NT2/D1 (cell line): Measurements from ENCODE around the gene PRKCH.

Experiments
- DNase-seq: peaks from one replicate; pipeline ENCODE4 v3.0.0-alpha.2; 2011; ENCODE audit warnings: low read depth, low spot score
- H3K27me3 ChIP-seq: 2 replicates; pipeline ENCODE4 v1.6.0; 2011; ENCODE audit warnings: mild to moderate bottlenecking; ENCODE audit not compliant: insufficient read length, insufficient read depth
- H3K36me3 ChIP-seq: 2 replicates; pipeline ENCODE4 v1.6.1; 2011; ENCODE audit warnings: mild to moderate bottlenecking, low read length, mixed read lengths; ENCODE audit not compliant: insufficient read depth, insufficient read length
- H3K4me1 ChIP-seq: 2 replicates; pipeline ENCODE4 v1.5.1; 2011; ENCODE audit not compliant: insufficient read depth, insufficient read length
- H3K4me3 ChIP-seq: 2 replicates; pipeline ENCODE4 v1.5.1; 2011; ENCODE audit warnings: low read depth; ENCODE audit not compliant: insufficient read length
- H3K9ac ChIP-seq: 2 replicates; pipeline ENCODE4 v1.6.0; 2011; ENCODE audit warnings: low read depth; ENCODE audit not compliant: insufficient read length
- H3K9me3 ChIP-seq: 2 replicates; pipeline ENCODE4 v1.5.1; 2011; ENCODE audit warnings: mild to moderate bottlenecking, low read length; ENCODE audit not compliant: insufficient read depth
- SUZ12 ChIP-seq: IDR thresholded peaks from 2 replicates; pipeline ENCODE4 v1.6.1; 2011; ENCODE audit not compliant: insufficient read length, insufficient read depth; ENCODE audit errors: extremely low read depth
- YY1 ChIP-seq: IDR thresholded peaks from 2 replicates; pipeline ENCODE4 v1.6.1; 2011; ENCODE audit not compliant: insufficient read length, insufficient read depth
- ZNF274 ChIP-seq: IDR thresholded peaks from 2 replicates; pipeline ENCODE4 v1.6.1; 2011; ENCODE audit warnings: mild to moderate bottlenecking, low read depth, low read length

The PRKCH gene

DNA sequence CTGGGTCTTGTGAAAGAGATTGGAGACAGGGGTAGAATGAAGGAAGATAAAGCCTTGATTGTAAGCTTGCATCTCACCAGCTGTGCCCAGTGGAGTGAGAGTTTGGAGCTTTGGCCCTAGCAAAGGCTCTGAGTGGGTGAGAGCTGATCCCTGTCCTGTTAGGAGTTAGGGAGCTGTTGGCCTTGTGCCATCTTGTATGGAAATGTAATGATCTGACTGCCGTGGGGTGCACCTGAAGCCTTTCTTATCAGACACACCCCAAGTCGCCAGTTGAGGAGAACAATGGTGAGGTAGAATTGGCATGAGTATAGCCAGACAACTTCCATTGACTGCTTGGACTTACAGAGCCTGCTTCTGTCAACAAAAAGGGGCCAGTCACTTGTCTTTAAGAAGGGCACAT, 130.1 kb downstream of the PRKCH start:
- DNase-seq: no peak
- Histone ChIP-seq H3K4me3 (no peak overlapping the region), H3K9ac (no peak overlapping the region), H3K9me3 (no peaks in the 10 kb centered on the region), H3K27me3 (no peaks in the 10 kb centered on the region), H3K36me3 (no peaks in the 10 kb centered on the region), H3K4me1 (no peaks in the 10 kb centered on the region)
- TF ChIP-seq ZNF274: no peak
- no peak for TF ChIP-seq YY1

DNA sequence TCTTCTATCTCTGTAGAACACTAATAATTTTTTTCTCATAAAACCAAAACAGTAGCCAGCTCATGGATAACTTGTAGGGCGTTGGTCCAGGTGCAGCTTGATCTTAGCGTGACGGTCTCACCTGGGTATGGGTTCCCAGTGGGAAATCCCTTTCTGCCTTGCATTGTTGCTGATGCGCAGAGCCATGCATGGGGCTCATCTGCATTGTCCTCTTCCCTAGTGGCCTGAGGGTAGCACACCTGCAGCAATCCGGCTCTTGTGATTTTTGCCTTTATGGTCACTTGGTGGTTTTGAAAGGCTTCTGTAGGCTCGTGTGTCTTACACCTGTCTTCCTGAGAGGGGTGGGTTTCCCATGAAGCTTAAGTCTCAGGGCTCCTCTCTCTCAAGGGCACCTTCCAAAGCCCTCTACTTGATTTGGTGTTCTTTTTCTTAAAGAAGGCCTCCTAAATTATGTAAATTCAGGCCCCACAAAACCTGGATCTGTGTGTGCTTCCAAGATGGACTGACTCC, 130.6 kb downstream of the PRKCH start:
- H3K4me1 ChIP-seq: no peaks in the 10 kb centered on the region
- H3K27me3 ChIP-seq: no peaks in the 10 kb centered on the region
- H3K9me3 ChIP-seq: no peaks in the 10 kb centered on the region
- no peak overlapping the region for H3K9ac ChIP-seq
- no peak for DNase-seq
- H3K36me3 ChIP-seq: no peaks in the 10 kb centered on the region
- TF ChIP-seq ZNF274 (no peak), SUZ12 (no peak), YY1 (no peak)
- no peak overlapping the region for H3K4me3 ChIP-seq

DNA sequence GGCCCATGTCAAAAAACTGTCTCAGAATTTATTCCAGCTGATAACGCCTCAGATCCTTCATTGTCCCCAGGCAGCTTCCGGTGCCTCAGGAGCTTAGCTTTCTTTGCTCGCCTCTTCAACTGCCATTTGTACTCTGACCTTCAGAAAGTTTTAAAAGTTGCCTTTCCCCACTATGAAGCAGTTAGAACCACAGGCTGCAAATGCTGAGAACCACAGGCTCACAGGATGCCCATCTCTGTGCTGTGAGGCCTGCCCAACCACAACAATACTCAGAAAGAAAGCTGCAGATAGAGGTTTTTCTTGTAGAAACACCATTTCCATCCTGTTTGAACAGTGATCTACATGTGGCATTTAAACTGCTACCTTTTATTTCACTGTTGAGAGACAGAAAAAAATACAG, 131.1 kb downstream of the PRKCH start:
- no peak for TF ChIP-seq SUZ12
- no peak for TF ChIP-seq YY1
- no peak for TF ChIP-seq ZNF274
- no peaks in the 10 kb centered on the region for H3K9me3 ChIP-seq
- H3K4me3 ChIP-seq: no peak overlapping the region
- DNase-seq: no peak
- no peaks in the 10 kb centered on the region for H3K4me1 ChIP-seq
- no peaks in the 10 kb centered on the region for H3K27me3 ChIP-seq
- H3K9ac ChIP-seq: no peak overlapping the region
- peaks cover 4% of the 10 kb centered on the region for H3K36me3 ChIP-seq

DNA sequence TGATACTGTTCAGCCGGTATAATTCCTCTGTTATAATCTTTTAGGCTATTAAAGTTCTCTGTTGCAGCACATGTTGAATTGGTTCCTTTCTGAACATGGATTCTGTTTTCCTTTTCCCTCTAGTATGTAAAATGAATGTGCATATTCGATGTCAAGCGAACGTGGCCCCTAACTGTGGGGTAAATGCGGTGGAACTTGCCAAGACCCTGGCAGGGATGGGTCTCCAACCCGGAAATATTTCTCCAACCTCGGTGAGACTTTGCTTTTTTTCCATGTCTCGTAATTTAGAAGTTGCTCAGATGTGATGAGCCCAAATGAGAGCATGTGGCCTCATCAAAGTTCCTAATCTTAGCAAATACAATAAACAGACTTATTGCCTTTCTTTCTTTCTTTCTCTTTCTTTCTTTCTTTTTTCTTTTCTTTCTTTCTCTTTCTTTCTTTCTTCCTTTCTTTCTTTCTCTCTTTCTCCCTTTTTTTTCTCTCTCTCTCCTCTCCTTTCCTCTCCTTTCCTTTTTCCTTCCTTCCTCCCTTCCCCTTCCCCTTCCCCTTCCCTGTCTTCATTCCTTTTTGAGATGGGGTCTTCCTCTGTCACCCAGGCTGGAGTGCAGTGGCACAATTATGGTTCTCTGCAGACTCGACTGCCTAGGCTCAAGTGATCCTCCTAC, 131.9 kb downstream of the PRKCH start:
- no peak for DNase-seq
- TF ChIP-seq YY1: no peak
- no peak overlapping the region for H3K4me3 ChIP-seq
- H3K9ac ChIP-seq: no peak overlapping the region
- no peaks in the 10 kb centered on the region for H3K4me1 ChIP-seq
- no peaks in the 10 kb centered on the region for H3K27me3 ChIP-seq
- H3K36me3 ChIP-seq: peaks cover 8% of the 10 kb centered on the region
- H3K9me3 ChIP-seq: no peaks in the 10 kb centered on the region

DNA sequence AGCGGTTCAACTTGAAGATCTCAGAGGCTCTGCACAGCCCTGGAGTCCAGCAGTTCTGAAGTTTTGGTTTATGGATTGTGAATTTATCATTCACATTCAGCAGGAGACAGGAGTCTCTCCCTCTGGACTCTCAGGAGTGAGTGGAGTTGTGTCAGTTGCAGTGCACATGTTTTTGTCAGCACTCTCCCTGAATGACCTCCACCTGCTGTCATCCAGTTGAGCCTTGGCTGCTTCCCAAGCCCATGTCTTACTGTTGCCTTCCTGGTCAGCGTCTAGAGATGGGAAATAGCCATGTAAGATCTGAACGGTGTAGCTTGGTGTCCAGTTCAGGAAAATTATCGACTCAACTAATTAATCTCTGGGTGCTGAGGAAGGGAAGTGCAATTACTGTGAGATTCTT, 133.2 kb downstream of the PRKCH start:
- H3K9me3 ChIP-seq: no peaks in the 10 kb centered on the region
- no peak overlapping the region for H3K4me3 ChIP-seq
- peaks cover 8% of the 10 kb centered on the region for H3K36me3 ChIP-seq
- H3K4me1 ChIP-seq: no peaks in the 10 kb centered on the region
- no peak for DNase-seq
- H3K9ac ChIP-seq: no peak overlapping the region
- no peak for TF ChIP-seq YY1
- no peak for TF ChIP-seq ZNF274
- TF ChIP-seq SUZ12: no peak
- no peaks in the 10 kb centered on the region for H3K27me3 ChIP-seq

DNA sequence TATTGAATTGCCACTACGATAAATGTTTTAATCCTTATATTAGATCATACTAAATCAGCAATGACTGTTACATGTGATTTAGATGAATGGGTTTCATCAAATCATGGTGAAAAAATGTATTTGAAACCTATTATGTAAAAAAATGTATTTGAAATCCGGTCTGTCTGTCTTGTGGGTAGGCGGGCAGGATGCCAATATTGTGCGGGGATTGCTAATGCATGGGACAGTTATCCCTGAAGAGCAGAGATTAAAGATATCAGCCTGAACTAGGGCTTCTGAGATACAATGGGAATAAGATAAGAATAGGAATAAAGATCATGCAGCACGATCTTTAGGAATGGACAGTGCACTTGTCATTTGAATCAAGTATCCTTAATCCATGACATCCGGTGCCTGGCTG, 134.0 kb downstream of the PRKCH start:
- no peak overlapping the region for H3K9ac ChIP-seq
- no peak overlapping the region for H3K4me3 ChIP-seq
- no peaks in the 10 kb centered on the region for H3K4me1 ChIP-seq
- no peak for TF ChIP-seq SUZ12
- TF ChIP-seq ZNF274: no peak
- TF ChIP-seq YY1: no peak
- no peak for DNase-seq
- no peaks in the 10 kb centered on the region for H3K27me3 ChIP-seq
- peaks cover 8% of the 10 kb centered on the region for H3K36me3 ChIP-seq
- H3K9me3 ChIP-seq: no peaks in the 10 kb centered on the region

DNA sequence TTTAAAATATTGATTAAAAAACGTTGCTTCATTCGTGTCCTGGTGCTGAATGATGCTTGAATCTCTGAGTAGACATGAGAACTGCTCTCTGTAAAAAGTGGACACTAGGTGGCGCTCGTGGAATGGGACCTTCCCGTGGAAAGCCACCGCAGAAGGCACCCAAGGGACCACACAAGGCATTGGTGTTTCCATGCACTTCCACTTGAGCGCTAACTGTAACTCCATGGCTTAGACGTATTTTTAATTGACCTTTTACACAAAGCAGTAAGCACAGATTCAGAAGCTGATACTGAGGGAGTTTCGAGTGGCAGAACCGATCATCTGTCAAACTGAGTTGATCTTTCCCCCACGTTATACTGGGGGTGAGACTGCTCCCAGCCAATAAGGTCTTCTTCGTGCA, 135.3 kb downstream of the PRKCH start:
- TF ChIP-seq SUZ12 (no peak), YY1 (no peak), ZNF274 (no peak)
- Histone ChIP-seq H3K36me3 (peaks cover 8% of the 10 kb centered on the region), H3K4me3 (no peak overlapping the region), H3K9me3 (no peaks in the 10 kb centered on the region), H3K4me1 (no peaks in the 10 kb centered on the region), H3K9ac (no peak overlapping the region), H3K27me3 (no peaks in the 10 kb centered on the region)
- DNase-seq: no peak
